HL-60 (cell line): ENCODE results near the gene MELK.

ENCODE experiments used
- DNase-seq, 2 experiments: peaks; one replicate each; pipeline ENCODE4 v3.0.0-alpha.2; 2010 to 2020; ENCODE audit warnings: low read depth in 1 of 2, low spot score in 1 of 2
- H3K27ac ChIP-seq: fragments of 250-450 bp; sonication (Bioruptor Pico); replicated peaks from 2 replicates; pipeline ENCODE4 v1.5.1; 2020; ENCODE audit warnings: mild to moderate bottlenecking, moderate library complexity
- H3K27me3 ChIP-seq: fragments of 250-450 bp; sonication (Bioruptor Pico); 2 replicates; pipeline ENCODE4 v1.5.1; 2021; ENCODE audit warnings: mild to moderate bottlenecking, moderate library complexity; ENCODE audit not compliant: insufficient read depth, poor library complexity, severe bottlenecking
- H3K4me3 ChIP-seq: replicated peaks from 2 replicates; pipeline ENCODE4 v1.5.1; 2011; ENCODE audit warnings: mild to moderate bottlenecking, control low read depth, low read length; ENCODE audit not compliant: insufficient read depth
- CTCF ChIP-seq: IDR thresholded peaks from one replicate; pipeline ENCODE4 v1.5.1; 2011; ENCODE audit warnings: low read length, control low read depth, inconsistent platforms; ENCODE audit not compliant: insufficient read depth
- GABPA ChIP-seq: IDR thresholded peaks from 2 replicates; pipeline ENCODE4 v1.6.1; 2012; ENCODE audit warnings: low read depth
- POLR2AphosphoS5 ChIP-seq: IDR thresholded peaks from 2 replicates; pipeline ENCODE4 v1.6.1; 2012; ENCODE audit warnings: low read depth
- REST ChIP-seq: IDR thresholded peaks from 2 replicates; pipeline ENCODE4 v1.6.1; 2012; ENCODE audit warnings: low read depth; ENCODE audit not compliant: insufficient replicate concordance
- SPI1 ChIP-seq: IDR thresholded peaks from 2 replicates; pipeline ENCODE4 v1.6.1; 2012; ENCODE audit warnings: low read depth, mild to moderate bottlenecking, borderline replicate concordance

The MELK gene

GRCh38 chr9:36632892-36633291, 60.2 kb downstream of the MELK start:
- no peak overlapping the region for H3K27ac ChIP-seq
- TF ChIP-seq GABPA = no peak
- peak; percentile 7 for TF ChIP-seq CTCF
- H3K27me3 ChIP-seq = no peaks in the 10 kb centered on the region
- no peak overlapping the region for H3K4me3 ChIP-seq
- DNase-seq = no peak

- TF ChIP-seq POLR2AphosphoS5 = no peak
- no peak for TF ChIP-seq GABPA
- no peak for TF ChIP-seq CTCF
- no peak for TF ChIP-seq REST
- no peak for TF ChIP-seq SPI1
- Histone ChIP-seq H3K27me3 (no peaks in the 10 kb centered on the region), H3K4me3 (no peak overlapping the region), H3K27ac (no peak overlapping the region)
- no peak for DNase-seq
These were observed 65.0 kb downstream of the MELK start for GRCh38 chr9:36637491-36638270.

- Histone ChIP-seq H3K4me3 (no peak overlapping the region), H3K27me3 (no peaks in the 10 kb centered on the region), H3K27ac (no peak overlapping the region)
- no peak for DNase-seq
- TF ChIP-seq REST (no peak), POLR2AphosphoS5 (no peak), CTCF (no peak), GABPA (no peak)
These were observed 68.2 kb downstream of the MELK start for GRCh38 chr9:36640771-36641381.

GRCh38 chr9:36642817-36643216, 70.1 kb downstream of the MELK start:
- TF ChIP-seq SPI1 (no peak), POLR2AphosphoS5 (no peak), CTCF (no peak), GABPA (no peak), REST (no peak)
- H3K4me3 ChIP-seq = no peak overlapping the region
- no peak for DNase-seq
- H3K27me3 ChIP-seq = no peaks in the 10 kb centered on the region
- no peak overlapping the region for H3K27ac ChIP-seq
